GM23248 (cell line): ENCODE data around the gene STAT4. TPM values are rescaled to one million over a fixed set of nuclear protein-coding genes. Genes with fewer than 3 reads are reported as not detected.

Experiments
- DNase-seq: peaks from one replicate; pipeline ENCODE4 v3.0.0-alpha.2; 2015
- H2AFZ ChIP-seq: fragments of 200-600 bp; sonication (generic); 2 replicates; pipeline ENCODE4 v1.6.1; 2016; ENCODE audit warnings: antibody characterized with exemption
- H3F3A ChIP-seq: fragments of 200-600 bp; sonication (generic); 2 replicates; pipeline ENCODE4 v1.6.1; 2016; ENCODE audit warnings: mild to moderate bottlenecking, antibody characterized with exemption, mixed run types; ENCODE audit not compliant: insufficient read depth
- H3K27ac ChIP-seq: fragments of 200-600 bp; sonication (generic); 2 replicates; pipeline ENCODE4 v1.5.1; 2016; ENCODE audit warnings: mild to moderate bottlenecking
- H3K27me3 ChIP-seq: fragments of 200-600 bp; sonication (generic); replicated peaks from 2 replicates; pipeline ENCODE4 v1.6.1; 2016; ENCODE audit warnings: mild to moderate bottlenecking; ENCODE audit not compliant: insufficient read depth
- H3K36me3 ChIP-seq: fragments of 200-600 bp; sonication (generic); 2 replicates; pipeline ENCODE4 v1.6.1; 2016; ENCODE audit warnings: low read depth, mild to moderate bottlenecking
- H3K4me1 ChIP-seq: fragments of 200-600 bp; sonication (generic); 2 replicates; pipeline ENCODE4 v1.6.1; 2016; ENCODE audit warnings: mild to moderate bottlenecking; ENCODE audit not compliant: insufficient read depth
- H3K4me2 ChIP-seq: fragments of 200-600 bp; sonication (generic); one replicate; pipeline ENCODE4 v1.6.1; 2016; ENCODE audit warnings: mild to moderate bottlenecking; ENCODE audit not compliant: unreplicated experiment
- H3K4me3 ChIP-seq: fragments of 200-600 bp; sonication (generic); 2 replicates; pipeline ENCODE4 v1.5.1; 2016; ENCODE audit warnings: mild to moderate bottlenecking
- H3K79me2 ChIP-seq: fragments of 200-600 bp; sonication (generic); 2 replicates; pipeline ENCODE4 v1.6.1; 2016; ENCODE audit warnings: mild to moderate bottlenecking; ENCODE audit not compliant: insufficient read depth
- H3K9ac ChIP-seq: fragments of 200-600 bp; sonication (generic); 2 replicates; pipeline ENCODE4 v1.6.1; 2016; ENCODE audit warnings: mild to moderate bottlenecking
- H3K9me2 ChIP-seq: fragments of 200-600 bp; sonication (generic); 2 replicates; pipeline ENCODE4 v1.6.1; 2016; ENCODE audit warnings: mixed run types, mild to moderate bottlenecking, moderate library complexity; ENCODE audit not compliant: insufficient read depth
- H3K9me3 ChIP-seq: fragments of 200-600 bp; sonication (generic); one replicate; pipeline ENCODE4 v1.6.1; 2017; ENCODE audit warnings: low read depth
- H4K20me1 ChIP-seq: fragments of 200-600 bp; sonication (generic); 2 replicates; pipeline ENCODE4 v1.6.0; 2016; ENCODE audit not compliant: insufficient read depth
- EZH2 ChIP-seq: fragments of 200-600 bp; sonication (generic); IDR thresholded peaks from 2 replicates; pipeline ENCODE4 v1.6.1; 2018; ENCODE audit warnings: antibody characterized with exemption, mild to moderate bottlenecking; ENCODE audit not compliant: insufficient read depth, poor library complexity, severe bottlenecking
- EZH2phosphoT487 ChIP-seq: fragments of 200-600 bp; sonication (generic); IDR thresholded peaks from 2 replicates; pipeline ENCODE4 v1.6.1; 2018; ENCODE audit warnings: antibody characterized with exemption, moderate library complexity, mild to moderate bottlenecking, low read depth; ENCODE audit not compliant: insufficient read depth
- WGBS, 2 experiments: methylation state at CpG; one replicate each; pipeline ENCODE4 v1.1.6; 2015 to 2017; ENCODE audit warnings: low lambda C conversion rate in 2 of 2, low coverage in 1 of 2; ENCODE audit errors: missing lambda C conversion rate in 2 of 2; 5-methylcytosine and 5-hydroxymethylcytosine counted together
- in situ Hi-C: fragments of 300-500 bp; cut with MboI; formaldehyde crosslinking; loops from 2 replicates; pipeline ENCODE4 v1.15.0; 2020
- polyA plus RNA-seq: library from polyadenylated mRNA; unstranded; fragments of >200 nt; fragmentation: Nextera tagmentation; extraction: Ambion mirVana; gene quantifications from 2 replicates; pipeline ENCODE4 v1.2.1, GENCODE V29; 2016
- total RNA-seq: library from RNA; depleted of rRNA; stranded (reverse); fragments of >200 nt; shearing (Covaris generic); gene quantifications from 2 replicates; pipeline ENCODE4 v1.2.3, GENCODE V29; 2014

The STAT4 gene
- total and polyA plus RNA-seq, 2 experiments from 2014 or later, result 1.9 to 3.2 TPM

- H3K27me3 ChIP-seq, result no peaks in the 10 kb centered on the region
- 0 out of 2 replicates have a peak, but pooled peaks have one; percentile 65 for TF ChIP-seq EZH2phosphoT487
- TF ChIP-seq EZH2, result no peak
- peaks cover 59% of the 10 kb centered on the region for H3F3A ChIP-seq
- peak; percentile 89 for DNase-seq
- no peaks in the 10 kb centered on the region for H3K9me3 ChIP-seq
- peak overlapping the region; percentile 73 for H3K9ac ChIP-seq
- H3K4me3 ChIP-seq, result peak overlapping the region; percentile 33
- H4K20me1 ChIP-seq, result no peaks in the 10 kb centered on the region
- peaks cover 66% of the 10 kb centered on the region for H3K4me1 ChIP-seq
- H3K79me2 ChIP-seq, result no peaks in the 10 kb centered on the region
- H2AFZ ChIP-seq, result no peak overlapping the region
- H3K36me3 ChIP-seq, result no peaks in the 10 kb centered on the region
- WGBS, 2 experiments, result 0 to 4% methylated on average over 4 of the region's 4 CpGs
- no peaks in the 10 kb centered on the region for H3K9me2 ChIP-seq
- in situ Hi-C loops, result loop anchor here (10.0 kb wide), 1 partner anchor 105 kb away; the partner anchor contains the start of gene STAT4
- peak overlapping the region; percentile 78 for H3K4me2 ChIP-seq
- peak overlapping the region; percentile 95 for H3K27ac ChIP-seq
Observed at GRCh38 chr2:191049728-191050639, 100.8 kb downstream of the STAT4 start.

GRCh38 chr2:191048073-191048472 lies 102.7 kb downstream of the STAT4 start:
- H3K79me2 ChIP-seq, result no peaks in the 10 kb centered on the region
- peaks cover 80% of the 10 kb centered on the region for H3K4me1 ChIP-seq
- no peaks in the 10 kb centered on the region for H3K27me3 ChIP-seq
- H3K9ac ChIP-seq, result no peak overlapping the region
- H3K36me3 ChIP-seq, result no peaks in the 10 kb centered on the region
- TF ChIP-seq EZH2phosphoT487, result no peak
- no peak for TF ChIP-seq EZH2
- H3K27ac ChIP-seq, result peak overlapping the region; percentile 95
- DNase-seq, result peak; percentile 68
- no peak overlapping the region for H3K4me3 ChIP-seq
- no peak overlapping the region for H2AFZ ChIP-seq
- peaks cover 69% of the 10 kb centered on the region for H3F3A ChIP-seq
- no peaks in the 10 kb centered on the region for H3K9me2 ChIP-seq
- no peaks in the 10 kb centered on the region for H3K9me3 ChIP-seq
- WGBS, 2 experiments, result 74 to 83% methylated on average over 3 of the region's 3 CpGs
- H3K4me2 ChIP-seq, result peak overlapping the region; percentile 21
- in situ Hi-C loops, result no loop called here
- H4K20me1 ChIP-seq, result no peaks in the 10 kb centered on the region

DNA sequence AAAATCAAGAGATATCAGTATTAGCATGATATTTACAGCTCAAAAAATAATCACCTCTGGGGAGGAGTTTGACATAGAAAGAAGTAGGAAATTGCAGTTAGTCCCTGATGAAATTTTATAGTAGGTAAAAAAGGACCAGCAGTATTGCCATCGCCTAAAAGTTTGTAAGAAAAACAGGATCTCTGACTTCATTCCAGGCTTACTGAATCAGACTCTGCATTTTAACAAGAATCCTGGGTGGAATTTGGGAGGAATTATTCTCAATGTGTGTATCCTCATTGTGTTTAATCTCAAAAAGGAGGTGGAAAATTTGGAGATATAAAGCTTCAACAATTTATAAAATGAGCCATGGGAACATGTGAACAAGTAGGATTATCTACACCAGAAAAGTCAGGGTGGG lies 105.7 kb downstream of the STAT4 start:
- Histone ChIP-seq H3K79me2 (no peaks in the 10 kb centered on the region), H2AFZ (no peak overlapping the region; the same call in 1 of the 2 replicates), H3K27ac (peak overlapping the region; percentile 21), H4K20me1 (no peaks in the 10 kb centered on the region), H3K9me2 (no peaks in the 10 kb centered on the region), H3K4me2 (peak overlapping the region; percentile 52), H3K4me3 (no peak overlapping the region), H3K27me3 (no peaks in the 10 kb centered on the region), H3F3A (peaks cover 43% of the 10 kb centered on the region), H3K9me3 (no peaks in the 10 kb centered on the region), H3K9ac (no peak overlapping the region), H3K4me1 (peaks cover 64% of the 10 kb centered on the region), H3K36me3 (no peaks in the 10 kb centered on the region)
- TF ChIP-seq EZH2, result no peak
- no peak for TF ChIP-seq EZH2phosphoT487
- 35 to 47% methylated on average over 1 of the region's 1 CpG for WGBS, 2 experiments
- peak; percentile 53 for DNase-seq
- in situ Hi-C loops, result no loop called here

DNA sequence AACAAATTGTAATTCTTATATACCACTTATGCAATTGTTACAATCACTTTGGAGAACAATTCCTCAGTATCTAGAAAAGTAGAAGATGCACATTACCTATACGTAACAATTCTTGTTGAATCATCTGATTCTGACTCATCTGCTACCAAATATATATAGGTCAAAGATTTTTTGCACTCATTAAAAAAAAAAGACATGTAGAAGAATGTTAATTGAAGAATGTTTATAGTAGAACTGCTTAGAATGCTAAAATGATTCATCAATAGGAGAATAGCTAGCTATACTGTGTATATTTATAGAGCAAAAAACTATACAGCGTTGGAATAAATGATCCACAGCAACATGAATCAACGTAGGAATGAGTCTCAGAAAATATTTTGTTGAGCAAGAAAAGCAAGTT lies 107.4 kb downstream of the STAT4 start:
- DNase-seq, result peak; percentile 47
- Histone ChIP-seq H4K20me1 (no peaks in the 10 kb centered on the region), H2AFZ (no peak overlapping the region), H3F3A (peaks cover 37% of the 10 kb centered on the region), H3K9ac (no peak overlapping the region), H3K9me2 (no peaks in the 10 kb centered on the region), H3K27ac (no peak overlapping the region), H3K27me3 (no peaks in the 10 kb centered on the region), H3K4me3 (no peak overlapping the region), H3K36me3 (no peaks in the 10 kb centered on the region), H3K4me1 (peaks cover 64% of the 10 kb centered on the region), H3K4me2 (no peak overlapping the region), H3K9me3 (no peaks in the 10 kb centered on the region), H3K79me2 (no peaks in the 10 kb centered on the region)
- in situ Hi-C loops, result no loop called here
- WGBS, 2 experiments, result 27 to 38% methylated on average over 3 of the region's 3 CpGs
- TF ChIP-seq EZH2, result no peak
- no peak for TF ChIP-seq EZH2phosphoT487
